VCaP (cell line): ENCODE data around the gene CAMTA1.

Experiments used
- H3K27ac ChIP-seq: fragments of 450-650 bp; 2 replicates; pipeline ENCODE4 v1.5.1; 2017
- TF ChIP-seq, protein P1 (sequence below): fragments of 450-650 bp; conservative IDR thresholded peaks from 2 replicates; pipeline ENCODE4 v1.5.1; 2017; ENCODE audit warnings: mild to moderate bottlenecking, moderate library complexity

CAMTA1 gene

DNA sequence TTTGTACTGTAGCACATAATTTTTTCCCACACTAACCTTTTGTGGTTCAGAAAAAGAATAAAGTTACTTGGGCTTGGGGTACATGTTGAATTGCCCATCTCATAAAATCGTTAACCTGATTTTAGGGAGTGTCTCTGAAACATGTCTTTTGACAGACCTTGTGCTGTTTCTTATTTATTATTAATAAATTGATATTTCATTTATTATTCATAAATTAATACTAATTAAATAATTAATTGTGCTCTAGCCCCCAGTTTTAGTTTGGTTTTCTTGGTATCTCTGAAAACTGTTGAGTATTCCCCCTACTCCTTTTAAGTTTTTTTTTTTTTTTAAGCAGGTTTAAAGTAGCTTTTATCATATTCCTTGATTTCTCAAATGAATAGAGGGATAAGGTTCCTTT lies 27.9 kb downstream of the CAMTA1 start:
- TF ChIP-seq, protein P1, sequence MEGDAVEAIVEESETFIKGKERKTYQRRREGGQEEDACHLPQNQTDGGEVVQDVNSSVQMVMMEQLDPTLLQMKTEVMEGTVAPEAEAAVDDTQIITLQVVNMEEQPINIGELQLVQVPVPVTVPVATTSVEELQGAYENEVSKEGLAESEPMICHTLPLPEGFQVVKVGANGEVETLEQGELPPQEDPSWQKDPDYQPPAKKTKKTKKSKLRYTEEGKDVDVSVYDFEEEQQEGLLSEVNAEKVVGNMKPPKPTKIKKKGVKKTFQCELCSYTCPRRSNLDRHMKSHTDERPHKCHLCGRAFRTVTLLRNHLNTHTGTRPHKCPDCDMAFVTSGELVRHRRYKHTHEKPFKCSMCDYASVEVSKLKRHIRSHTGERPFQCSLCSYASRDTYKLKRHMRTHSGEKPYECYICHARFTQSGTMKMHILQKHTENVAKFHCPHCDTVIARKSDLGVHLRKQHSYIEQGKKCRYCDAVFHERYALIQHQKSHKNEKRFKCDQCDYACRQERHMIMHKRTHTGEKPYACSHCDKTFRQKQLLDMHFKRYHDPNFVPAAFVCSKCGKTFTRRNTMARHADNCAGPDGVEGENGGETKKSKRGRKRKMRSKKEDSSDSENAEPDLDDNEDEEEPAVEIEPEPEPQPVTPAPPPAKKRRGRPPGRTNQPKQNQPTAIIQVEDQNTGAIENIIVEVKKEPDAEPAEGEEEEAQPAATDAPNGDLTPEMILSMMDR, result no peak
- no peak overlapping the region for H3K27ac ChIP-seq

DNA sequence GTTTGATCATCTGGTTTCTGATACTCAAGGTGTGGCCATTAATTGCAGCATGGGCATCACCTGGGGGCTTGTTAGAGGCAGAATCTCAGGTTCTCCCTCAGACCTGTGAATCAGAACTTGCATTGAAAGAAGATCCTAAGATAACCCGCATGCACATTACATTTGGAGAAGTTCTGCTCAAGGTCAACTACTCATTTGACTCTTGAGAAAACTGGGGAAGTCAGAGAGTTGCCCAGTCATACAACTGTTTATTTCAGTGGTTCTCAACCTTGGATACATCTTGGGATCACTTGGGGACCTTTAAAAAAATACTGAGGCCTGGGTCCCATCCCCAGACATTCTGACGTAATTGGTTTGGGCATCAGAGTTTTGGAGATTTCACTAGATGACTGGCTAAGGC lies 30.5 kb downstream of the CAMTA1 start:
- H3K27ac ChIP-seq, result no peak overlapping the region

DNA sequence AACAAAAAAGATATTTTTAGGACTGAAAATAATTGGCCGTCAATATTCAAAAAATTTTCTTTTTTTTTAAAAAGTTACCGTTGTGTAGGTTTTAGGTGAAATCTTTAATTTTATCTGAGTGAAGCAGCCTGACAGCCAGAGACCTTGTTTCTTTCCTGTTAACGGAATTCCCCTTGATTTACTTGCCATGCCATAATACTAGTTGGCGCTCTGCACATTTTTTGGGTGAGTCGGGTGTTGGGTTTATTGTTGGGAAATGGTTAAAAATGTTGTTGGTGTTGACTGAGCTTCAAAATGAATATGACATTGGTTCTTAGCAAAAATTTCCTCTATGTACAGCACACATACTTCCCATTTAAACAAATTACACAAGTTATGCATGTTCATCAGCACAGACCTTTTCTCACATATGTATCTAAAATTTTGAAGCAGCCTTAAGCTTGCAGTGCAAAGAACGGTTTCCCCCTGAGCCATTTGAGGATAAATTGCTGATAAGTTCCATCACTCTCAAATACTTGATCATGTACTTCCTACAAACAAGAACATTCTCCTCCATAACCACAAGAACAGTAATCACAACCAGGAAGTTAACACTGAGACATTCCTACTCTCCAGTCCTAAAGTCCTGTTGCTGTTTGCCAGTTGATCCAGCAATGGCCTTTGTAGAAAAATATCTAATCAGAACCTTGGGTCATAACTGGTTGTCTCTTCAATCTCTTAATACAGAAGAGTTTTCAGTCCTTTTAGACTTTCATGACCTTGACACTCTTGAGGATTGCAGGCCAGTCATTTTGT lies 34.2 kb downstream of the CAMTA1 start:
- TF ChIP-seq, protein P1, result no peak
- no peak overlapping the region for H3K27ac ChIP-seq

More for the DNA sequence above, 30.5 kb downstream of the CAMTA1 start:
- TF ChIP-seq, protein P1, result no peak

DNA sequence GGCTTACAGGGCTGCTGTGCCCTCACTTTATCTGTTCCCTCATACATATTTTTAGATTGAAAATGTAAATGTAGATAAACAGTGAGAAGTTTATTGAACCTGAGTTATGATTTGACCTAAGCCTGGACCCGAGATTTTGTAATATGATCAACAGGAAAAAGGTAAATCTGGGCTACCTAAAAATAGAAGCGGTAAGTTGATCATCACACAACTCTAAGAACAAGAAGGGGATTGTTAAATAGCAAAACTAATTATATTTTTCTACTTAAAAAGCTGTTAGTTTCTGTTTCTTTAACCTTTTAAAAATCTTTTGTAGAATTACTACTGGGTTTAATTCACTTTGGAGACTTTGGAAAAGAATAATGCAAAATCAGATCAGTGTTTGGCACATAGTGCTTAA lies 35.6 kb downstream of the CAMTA1 start:
- TF ChIP-seq, protein P1, result no peak
- no peak overlapping the region for H3K27ac ChIP-seq

DNA sequence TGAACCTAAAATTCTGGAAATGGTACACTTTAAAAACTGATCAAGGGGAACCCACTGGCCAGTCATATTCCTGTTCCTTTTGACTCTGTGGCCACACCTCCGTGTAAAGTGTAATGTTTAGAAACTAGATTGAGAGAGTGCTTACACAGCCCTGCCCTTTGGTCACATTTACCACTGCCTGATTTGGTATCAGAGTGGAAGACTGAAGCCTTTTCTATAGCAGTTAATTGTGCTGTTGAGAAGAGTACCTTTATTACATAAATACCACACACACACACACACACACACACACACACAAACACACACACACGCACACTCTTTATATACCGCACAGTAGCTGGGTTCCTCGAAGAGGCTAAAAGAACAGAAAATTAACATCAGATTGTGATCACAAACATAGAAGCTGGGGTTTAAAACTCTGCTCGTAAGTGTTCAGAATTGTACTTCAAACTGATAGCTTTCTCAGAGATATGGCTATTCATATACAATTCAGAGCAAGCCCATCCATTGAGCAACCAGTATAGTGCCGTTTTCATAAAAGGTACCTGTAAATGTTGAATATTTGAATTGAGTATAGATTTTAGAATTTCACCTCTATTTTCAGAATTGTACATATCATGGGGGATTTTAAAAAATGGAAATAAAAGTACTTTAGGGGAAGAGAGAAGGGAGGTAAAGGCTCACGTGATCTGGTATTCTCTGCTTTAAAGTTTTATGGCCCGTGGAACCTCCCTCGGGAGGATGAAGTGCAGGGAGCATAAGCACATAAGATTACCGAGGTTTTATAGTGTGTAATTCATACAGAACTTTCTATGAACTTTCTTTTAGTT lies 37.5 kb downstream of the CAMTA1 start:
- H3K27ac ChIP-seq, result no peak overlapping the region
- TF ChIP-seq, protein P1, result no peak

DNA sequence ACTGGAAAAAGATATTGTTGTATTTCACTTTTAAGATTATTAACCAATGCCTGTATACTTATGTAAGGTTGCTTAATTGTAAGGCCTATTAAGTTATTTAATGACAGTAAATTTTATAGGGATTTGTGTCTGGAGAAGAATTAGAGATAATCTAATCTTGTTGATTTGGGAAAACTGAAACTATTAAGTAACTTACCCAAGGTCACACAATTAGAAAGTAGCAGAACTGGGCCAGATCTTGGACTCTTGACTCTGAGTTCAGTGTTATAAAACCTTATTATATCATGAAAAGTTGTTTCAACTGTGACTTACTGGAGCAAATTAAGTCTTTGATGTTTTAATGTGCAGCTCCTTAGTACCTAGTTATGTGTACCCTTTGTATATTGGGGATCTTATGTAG lies 38.5 kb downstream of the CAMTA1 start:
- no peak overlapping the region for H3K27ac ChIP-seq
- TF ChIP-seq, protein P1, result no peak

DNA sequence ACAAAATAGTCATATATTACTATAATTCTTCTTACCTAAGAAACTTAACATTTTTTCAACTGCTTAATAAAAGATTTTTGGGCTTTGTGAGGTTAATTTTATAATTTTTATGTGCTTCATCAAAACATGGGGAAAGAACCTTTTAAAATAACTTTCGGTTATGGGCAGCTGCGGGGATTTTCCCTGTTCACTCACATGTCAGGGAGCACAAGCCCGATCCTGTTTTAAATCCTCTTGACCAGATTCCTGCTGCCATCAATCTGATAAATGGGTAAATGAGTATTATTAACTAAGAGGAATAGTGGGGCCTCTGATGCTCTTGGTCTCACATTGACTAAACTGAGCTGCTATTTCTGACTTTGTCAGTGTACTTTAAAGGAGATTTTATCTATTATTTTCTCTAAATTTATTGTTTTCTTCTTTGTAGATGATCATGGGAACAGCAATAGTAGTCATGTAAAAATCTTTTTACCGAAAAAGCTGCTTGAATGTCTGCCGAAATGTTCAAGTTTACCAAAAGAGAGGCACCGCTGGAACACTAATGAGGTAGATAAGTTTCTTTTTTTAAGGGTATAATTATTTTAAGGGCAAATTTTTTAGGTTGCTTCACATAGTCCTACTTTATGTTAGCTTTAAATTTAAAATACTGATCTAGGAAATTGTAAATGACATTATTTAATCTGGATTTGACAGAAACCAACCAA lies 39.6 kb downstream of the CAMTA1 start:
- no peak overlapping the region for H3K27ac ChIP-seq

More for the DNA sequence above, 39.6 kb downstream of the CAMTA1 start:
- TF ChIP-seq, protein P1, result no peak
